ENCODE measurements around the gene C11orf54.
A peak's percentile ranks its signal among the peaks of the same experiment; 100 is the strongest.

C11orf54 gene

GRCh38 chr11:93741094-93741881, at the start of gene C11orf54, which contains the start of gene TAF1D:
Gene C11orf54 (plus strand): TSS chr11:93741672. CDS start chr11:93747394, 5,722 bp downstream.
Gene TAF1D (minus strand): TSS chr11:93741495. CDS start chr11:93739304, 2,191 bp downstream.
- in situ Hi-C loops (cut with MboI; ENCODE audit: low sequenced_read_pairs, unreplicated experiment) = no loop called here
- peak; percentile 96 for DNase-seq (ENCODE audit: low spot score)
- TF ChIP-seq CTCF (IDR thresholded peaks at IDR 0.05; ENCODE audit: borderline replicate concordance, control extremely low read depth, extremely low read depth, insufficient read depth, missing control alignments) = peak; percentile 11

DNA sequence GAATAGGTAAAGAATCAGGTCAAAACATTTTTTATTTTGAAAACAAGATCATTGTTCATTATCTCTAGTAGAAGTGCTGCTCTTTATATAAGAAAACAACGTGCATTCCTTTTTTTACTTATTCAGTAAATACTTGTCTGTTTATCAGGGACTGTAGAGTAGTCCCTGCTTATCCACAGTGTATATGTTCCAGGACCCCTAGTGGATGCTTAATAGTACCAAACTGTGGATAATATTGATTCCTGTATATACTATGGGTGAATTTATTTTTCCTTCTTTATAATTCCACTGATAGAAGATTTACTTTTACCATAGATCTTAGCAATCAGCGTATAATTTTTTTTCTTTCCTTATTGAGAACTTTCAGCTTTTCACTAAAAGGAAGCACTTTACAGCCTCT, 47.4 kb upstream of the C11orf54 start:
- TF ChIP-seq CTCF (IDR thresholded peaks at IDR 0.05; ENCODE audit: borderline replicate concordance, control extremely low read depth, extremely low read depth, insufficient read depth, missing control alignments) = no peak
- no peak for DNase-seq (ENCODE audit: low spot score)
- in situ Hi-C loops (cut with MboI; ENCODE audit: low sequenced_read_pairs, unreplicated experiment) = no loop called here

DNA sequence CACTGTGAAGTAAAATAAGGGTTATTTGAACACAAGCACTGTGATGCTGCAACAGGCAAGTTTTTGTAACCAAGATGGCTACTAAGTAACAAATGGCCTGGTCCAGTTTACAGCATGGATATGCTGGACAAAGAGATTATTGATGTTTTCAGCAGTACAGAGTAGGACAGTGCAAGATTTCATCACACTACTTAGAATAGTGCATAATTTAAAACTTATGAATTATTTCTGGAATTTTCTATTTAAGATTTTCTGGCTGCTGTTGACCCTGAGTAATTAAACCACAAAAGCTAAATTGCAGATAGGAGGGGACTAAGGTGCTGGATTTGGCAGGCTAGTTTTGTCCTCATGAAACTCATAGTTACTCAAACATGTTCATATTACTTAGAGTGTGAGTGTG, 46.9 kb upstream of the C11orf54 start:
- DNase-seq (ENCODE audit: low spot score) = no peak
- in situ Hi-C loops (cut with MboI; ENCODE audit: low sequenced_read_pairs, unreplicated experiment) = no loop called here
- no peak for TF ChIP-seq CTCF (IDR thresholded peaks at IDR 0.05; ENCODE audit: borderline replicate concordance, control extremely low read depth, extremely low read depth, insufficient read depth, missing control alignments)

DNA sequence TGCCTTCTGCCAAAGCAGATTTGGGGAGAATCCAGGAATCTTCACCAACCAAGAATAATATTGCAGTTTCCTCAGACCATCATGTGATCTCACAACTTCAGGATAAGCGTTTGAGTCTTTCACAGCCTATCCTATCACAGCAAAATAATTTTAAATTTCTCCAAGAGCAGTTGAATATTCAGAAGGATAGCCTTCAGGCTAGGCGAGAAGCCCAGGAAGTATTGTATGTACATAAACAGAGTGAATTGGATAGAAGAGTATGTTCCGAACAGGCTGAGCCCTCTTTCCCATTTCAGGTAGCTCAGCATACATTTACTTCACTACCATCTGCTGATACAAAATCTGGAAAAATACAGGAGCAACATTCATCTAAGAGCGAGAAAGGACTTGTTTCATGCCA, 43.9 kb upstream of the C11orf54 start:
- no peak for TF ChIP-seq CTCF (IDR thresholded peaks at IDR 0.05; ENCODE audit: borderline replicate concordance, control extremely low read depth, extremely low read depth, insufficient read depth, missing control alignments)
- in situ Hi-C loops (cut with MboI; ENCODE audit: low sequenced_read_pairs, unreplicated experiment) = no loop called here
- DNase-seq (ENCODE audit: low spot score) = no peak

- TF ChIP-seq CTCF (IDR thresholded peaks at IDR 0.05; ENCODE audit: borderline replicate concordance, control extremely low read depth, extremely low read depth, insufficient read depth, missing control alignments) = no peak
- DNase-seq (ENCODE audit: low spot score) = no peak
- in situ Hi-C loops (cut with MboI; ENCODE audit: low sequenced_read_pairs, unreplicated experiment) = no loop called here
Measured at GRCh38 chr11:93700830-93701229, 40.6 kb upstream of the C11orf54 start.

GRCh38 chr11:93704237-93704636, 37.2 kb upstream of the C11orf54 start:
- DNase-seq (ENCODE audit: low spot score) = no peak
- in situ Hi-C loops (cut with MboI; ENCODE audit: low sequenced_read_pairs, unreplicated experiment) = no loop called here
- no peak for TF ChIP-seq CTCF (IDR thresholded peaks at IDR 0.05; ENCODE audit: borderline replicate concordance, control extremely low read depth, extremely low read depth, insufficient read depth, missing control alignments)
